DMS79 (cell line): ENCODE measurements around the gene DIS3L2.
"Not testable (repeated sequence)": the region's sequence is repeated elsewhere in the genome, so short reads cannot be mapped to it uniquely, and the experiment has no call there.

ENCODE experiments used
- DNase-seq: peaks from one replicate; lab custom pipeline; 2025; lab: John Stamatoyannopoulos, UW

DIS3L2 gene

DNA sequence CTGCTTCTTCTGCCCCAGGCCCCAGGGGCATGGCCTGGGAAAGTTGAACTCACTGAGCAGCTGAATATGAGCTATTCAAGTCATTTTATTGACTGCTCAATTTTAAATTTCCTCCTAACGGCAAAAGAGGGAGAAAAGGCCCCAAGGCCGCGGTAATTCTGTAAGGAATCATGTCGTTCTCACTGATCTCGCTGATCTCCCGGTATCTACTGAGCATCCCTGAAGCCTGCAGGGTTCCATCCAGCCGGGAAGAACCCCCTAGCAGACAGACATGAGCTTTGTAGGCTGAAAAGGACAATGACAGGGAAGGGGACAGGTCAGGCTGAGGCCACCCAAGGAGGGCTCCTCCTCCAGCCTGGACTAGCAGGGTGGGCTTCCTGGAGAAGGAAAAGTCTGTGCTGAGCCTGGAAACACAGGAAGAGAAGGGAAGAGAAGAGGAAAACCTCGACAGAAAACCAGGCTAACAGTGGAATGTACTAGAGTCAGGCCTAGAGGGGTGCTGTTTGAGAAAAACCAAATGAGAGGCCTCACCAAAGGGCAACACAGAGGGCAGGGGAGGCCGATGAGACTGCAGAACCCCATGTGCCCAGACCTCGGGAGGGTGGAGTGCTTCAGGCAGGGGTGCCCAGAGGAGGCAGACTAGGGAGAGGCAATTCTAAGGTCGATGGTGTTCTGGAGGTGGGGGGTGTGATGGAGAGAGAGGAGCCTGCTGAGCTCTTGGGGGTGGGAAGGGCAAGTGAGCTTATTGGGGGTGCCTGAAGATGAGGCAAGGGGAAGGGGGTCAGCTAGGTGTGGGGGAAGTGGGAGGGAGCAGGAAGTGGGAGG lies 32.4 kb upstream of the DIS3L2 start:
- DNase-seq = no peak

DNA sequence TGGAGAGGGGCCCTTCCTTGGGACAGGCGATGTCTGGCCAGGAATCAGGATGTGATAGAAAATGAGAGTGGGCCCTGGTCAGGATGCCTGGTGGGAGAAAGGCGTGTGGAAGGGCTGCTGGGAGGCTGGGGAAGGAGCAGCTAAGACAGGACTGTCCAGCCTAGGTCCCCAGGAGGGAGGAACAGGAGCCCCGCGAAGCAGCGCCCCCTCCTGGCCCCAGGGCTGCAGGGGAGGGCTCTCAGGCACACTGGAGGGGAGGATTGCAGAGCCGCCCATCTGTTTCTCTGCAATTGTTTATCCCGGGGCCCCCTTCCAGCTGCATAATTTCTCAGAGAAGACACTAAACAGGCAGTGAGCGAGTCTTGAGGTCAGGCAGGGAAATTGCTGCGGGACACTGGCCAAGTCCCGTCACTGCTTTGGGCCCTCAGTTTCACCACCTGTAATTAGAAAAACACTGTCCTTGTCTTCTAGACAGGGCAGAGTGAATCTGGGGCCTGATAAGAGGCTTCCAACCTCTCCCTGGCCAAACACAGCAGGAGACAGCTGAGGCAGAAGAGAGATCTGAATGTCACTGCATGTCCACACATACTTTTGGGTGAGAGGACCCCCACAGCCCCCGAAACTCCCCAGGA lies 31.4 kb upstream of the DIS3L2 start:
- DNase-seq = no peak

DNA sequence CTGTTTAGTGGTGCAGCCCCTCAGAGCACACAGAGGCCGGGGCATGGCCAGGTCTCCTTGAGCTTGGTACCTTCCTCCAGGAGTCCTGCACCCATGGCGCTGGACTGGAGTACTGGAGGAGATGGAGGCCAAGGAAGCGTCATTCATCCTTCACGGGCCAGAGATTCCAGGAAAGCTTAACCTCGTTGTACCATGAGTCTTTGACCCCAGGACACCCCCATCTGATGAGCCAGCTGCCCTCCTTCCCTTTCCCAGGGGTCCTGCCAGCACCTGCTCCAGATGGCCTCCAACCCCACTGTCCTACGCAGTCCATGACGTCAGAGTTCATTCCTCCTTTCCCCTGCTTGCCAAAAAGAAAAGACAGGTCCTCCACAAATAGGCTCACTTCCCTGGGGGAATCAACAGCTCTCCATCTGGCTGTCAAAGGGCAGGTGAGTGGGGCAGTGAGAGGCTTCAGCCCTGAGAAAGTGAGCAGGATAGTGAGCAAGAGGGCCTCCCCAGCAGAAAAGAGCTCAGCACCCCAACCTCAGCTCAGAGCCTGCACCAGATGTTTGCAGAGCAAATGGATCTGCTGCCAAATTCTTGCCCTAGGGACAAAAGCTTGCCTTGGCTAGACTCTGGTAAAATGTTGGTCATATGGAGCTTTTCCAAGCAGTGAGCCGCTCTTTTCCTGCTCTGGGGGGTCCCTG lies 30.8 kb upstream of the DIS3L2 start:
- no peak for DNase-seq

DNA sequence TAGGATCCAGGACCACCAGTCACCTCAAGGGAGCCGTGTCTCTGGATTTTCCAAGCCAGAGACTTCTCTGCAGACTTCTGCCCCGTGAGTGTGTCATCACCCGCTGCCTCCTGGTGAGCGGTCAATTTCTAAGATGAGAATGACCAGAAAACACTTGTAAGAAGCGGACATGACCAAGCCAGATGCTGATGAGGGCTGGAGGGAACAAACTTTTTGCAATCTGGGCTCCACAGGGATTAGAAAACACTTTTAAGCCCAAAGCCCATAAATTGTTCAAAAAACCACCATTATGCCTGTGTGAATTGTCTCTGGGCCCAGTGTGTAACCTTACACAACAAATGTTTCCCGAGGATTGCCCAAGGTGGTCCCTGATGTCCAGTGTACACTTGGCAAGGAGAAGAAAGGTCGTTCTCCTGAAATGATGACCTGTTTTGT lies 30.0 kb upstream of the DIS3L2 start:
- no peak for DNase-seq

DNA sequence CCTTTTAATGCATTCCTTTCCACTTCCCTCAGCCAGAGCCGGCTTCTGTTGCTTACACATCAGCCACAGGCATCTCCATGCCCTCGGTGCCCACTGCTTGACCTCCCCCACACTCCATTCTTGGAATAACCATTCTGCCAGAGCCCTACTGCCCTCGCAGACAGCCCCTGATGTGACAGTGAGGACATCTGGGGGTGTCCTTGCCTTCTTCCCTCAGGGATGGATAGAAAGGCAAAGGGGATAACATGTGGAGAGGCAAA lies 28.9 kb upstream of the DIS3L2 start:
- no peak for DNase-seq

DNA sequence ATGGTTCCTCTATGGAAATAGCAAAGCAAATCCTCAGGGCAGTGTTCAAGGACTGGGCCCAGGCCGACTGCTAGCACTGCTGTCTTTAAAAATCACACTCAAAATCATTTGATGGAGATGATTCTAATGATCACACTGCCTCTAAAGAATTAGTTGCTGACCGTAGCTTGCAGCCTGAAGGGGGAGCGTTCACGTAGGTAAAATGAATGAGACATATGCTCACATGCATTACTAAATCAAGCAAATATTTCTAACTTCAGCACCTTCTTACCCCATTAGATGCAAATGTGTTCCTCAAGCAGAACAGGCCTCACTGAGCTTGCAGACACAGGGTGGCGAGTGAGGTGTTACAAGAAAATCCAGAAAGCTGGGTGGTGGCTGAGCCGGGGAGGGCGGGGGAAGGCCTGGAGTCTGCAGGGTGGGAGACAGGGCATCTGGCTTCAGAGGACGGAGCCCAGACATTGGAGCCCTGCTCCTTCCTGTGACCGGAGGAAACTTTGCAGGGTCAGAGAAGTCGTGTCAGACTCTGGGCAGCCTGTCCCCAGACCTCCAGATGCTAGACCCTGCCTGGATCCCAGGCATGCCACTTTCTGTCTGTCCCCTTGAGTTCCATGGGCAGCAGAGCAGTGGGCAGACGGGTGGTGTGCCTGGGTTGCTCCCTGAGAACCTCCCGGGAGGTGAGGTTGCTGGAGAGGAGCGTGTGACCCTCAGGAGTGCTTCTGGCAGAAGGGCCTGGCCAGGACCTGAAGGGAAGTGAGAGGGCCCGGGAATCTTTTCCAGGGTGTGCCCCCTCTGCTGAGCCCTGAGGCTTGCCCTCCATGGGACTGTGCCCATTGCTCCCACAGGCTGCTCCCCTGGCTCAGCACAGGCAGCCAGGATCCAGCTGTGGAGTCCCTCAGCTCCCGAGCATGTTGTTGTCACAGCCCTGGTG lies 28.3 kb upstream of the DIS3L2 start:
- DNase-seq = no peak

DNA sequence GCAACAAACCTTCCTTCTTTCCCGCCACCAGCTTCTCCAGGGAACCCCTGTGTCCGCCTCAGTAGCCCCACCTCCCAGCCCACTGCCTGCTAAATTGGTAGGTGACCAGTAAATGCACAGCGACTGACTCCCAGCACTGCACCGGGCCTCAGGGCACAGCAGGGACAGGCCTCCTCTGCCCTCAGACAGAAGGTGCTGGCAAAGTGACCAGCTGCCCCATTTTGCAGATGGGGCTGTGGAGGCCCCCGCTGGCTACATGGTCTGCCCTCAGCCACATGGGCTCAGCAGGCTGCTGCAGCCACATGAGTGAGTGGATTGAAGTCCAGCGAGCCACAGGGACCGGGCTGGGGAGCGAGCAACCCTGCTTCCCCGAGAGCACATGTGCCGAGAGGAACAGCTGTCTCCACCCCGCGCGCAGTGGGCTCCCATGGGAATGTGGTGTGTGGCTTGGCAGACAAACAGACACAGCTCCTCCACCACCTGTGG lies 27.6 kb upstream of the DIS3L2 start:
- no peak for DNase-seq

DNA sequence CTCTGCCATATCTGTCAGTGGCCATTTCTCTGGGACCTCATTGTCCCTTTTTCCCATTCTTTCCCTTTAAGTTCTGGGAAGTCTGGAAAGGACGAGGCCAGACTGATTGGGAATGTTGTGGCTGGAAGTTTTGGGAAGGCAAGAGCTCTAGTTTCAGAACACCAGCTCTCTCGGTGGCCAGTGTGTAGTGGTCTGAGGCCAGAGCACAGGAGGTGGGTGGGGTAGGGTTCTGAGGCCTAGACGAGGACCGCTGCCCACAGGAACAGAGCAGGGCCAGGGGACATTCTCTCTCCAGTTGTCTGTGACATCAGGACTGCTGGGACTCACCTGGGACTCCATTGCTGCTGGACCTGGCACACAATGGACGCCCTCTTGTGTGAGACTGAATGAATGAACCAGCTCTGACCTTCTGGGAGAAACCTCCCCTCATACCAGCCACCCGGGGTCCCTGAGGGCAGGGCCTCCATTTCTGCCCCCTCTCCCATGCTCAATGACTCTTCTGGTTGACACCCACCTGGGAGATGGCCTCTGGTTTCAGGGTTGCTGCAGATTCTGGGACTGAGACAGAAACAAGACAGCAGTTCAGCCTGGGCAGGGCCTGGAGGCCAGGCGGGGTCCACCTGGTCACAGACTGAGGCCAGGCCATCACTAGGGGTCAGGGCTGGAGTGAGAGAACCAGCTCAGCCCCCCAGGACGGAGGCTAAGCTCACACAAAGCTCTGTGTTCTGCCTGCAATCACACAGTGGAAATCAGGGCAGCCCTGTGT lies 26.9 kb upstream of the DIS3L2 start:
- DNase-seq = no peak

DNA sequence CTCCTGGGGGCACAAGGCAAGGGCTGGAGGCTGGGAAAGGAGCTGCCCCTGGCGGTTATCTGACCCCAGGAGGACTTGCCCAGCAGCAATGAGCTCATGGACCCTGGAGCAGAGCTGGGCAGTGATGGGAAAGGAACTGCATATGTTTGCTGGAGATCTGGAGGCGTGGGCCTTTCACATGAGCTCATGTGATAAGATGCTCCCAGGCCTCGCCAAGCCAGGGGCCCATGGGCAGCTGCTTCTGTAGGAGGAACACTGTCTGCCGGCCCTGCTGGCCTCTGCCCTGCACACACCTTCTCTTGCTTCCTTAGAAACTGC lies 26.3 kb upstream of the DIS3L2 start:
- no peak for DNase-seq

DNA sequence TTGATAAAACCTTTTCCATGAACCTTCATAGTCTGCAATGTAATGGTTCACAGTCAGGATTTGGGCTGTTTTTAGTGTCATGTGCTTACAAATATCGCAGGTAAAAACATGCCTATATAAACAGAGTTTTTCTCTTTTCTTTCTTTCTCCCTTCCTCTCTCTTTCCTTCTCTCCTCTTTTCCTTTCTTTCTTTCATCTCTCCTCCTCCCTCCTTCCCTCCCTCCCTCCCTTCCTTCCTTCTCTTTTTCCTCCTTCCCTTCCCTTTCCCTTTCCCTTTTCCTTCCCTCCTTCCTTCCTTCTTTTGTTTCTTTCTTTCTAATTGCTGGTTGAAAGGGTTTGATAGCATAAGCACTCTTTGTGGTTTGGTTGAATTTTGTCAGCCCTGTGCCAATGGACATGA lies 25.7 kb upstream of the DIS3L2 start:
- no peak for DNase-seq

DNA sequence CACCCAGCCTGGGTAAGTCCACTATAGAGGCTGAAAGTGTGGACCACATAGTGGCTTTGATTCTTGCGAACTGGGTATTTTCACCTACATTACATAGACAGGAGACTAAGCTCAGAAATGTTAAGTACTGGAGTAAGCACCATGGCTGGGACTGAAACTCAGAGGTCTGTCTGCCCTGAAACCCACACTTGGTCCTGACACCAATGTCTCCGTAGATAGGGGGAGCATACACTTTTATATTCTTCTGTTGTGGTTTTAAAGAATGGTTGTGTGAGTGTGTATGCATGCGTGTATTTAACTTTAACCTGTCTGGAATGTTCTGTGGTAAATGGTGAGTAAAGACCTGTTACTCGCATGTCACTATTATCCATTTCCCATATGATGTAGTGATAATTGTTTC lies 25.0 kb upstream of the DIS3L2 start:
- no peak for DNase-seq

DNA sequence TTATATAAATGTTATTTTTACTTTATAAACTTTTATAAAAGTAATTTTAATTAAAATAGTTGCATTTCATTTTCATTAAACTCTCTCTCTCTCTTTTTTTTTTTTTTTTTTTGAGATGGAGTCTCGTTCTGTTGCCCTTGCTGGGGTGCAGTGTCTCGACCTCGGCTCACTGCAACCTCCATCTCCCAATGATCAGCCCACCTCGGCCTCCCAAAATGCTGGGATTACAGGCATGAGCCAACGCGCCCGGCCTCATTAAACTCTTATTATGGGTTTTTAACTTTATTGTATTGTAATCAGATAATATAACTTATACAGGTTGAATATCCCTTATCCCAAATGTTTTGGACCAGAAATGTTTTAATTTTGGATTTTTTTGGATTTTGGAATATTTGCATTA lies 24.5 kb upstream of the DIS3L2 start:
- DNase-seq = no peak

DNA sequence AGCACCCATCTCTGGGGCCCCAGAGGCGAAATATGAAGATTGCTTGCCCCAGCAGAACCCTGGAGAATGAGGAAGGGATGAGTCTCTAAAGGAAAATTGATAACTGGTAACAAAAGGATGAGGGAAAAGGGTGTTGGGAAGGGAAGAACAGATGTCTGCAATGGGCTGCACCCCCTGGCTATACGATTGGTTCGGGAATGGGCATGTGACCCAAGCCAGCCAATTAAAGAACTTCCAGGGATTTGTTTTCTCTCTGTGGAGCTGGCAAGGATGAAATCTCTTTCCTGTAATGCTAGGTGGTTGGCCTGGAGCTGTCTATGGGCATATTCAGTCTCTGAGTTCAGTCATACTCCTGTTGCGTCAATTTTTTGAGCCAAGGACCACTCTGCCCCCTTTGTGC lies 22.5 kb upstream of the DIS3L2 start:
- no peak for DNase-seq

DNA sequence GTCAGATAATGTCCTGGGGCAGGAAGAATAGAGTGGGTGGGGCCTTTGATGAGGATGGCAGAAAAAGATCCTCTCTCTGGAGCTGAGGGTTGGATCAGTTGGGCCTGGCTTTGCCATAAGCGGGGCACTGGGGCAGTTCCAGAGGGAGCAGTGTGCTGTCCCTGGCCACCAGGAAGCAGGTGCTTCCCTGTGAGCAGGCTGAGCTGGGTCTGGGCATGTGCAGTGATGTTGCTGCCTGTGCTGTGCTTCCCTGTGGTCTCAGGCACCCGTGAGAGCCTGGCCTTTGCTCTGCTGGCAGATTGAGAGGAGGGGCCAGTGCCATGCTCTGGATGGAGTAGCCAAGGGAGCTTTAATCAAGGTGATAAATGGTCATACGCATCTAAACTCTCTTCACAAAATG lies 20.7 kb upstream of the DIS3L2 start:
- DNase-seq = no peak

DNA sequence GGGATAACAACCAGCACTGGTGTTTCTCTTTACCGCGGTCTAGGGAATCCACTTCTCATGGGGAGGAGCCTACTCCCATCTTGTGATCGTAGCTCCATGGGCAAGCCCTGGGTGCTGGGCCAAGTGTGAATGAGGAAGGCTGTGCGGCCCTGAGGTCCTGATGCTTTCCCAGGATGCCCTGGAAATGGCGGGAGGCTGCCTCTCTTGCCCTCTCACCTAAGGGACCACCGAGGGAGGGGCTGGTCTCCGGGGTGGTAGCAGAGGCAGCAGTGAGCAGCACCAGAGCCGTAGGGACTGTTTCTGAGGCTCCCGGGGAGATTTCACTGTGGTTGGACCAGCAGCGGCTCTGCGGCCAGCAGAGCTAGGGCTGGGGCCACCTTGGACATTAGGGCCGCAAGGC lies 19.8 kb upstream of the DIS3L2 start:
- DNase-seq = no peak

DNA sequence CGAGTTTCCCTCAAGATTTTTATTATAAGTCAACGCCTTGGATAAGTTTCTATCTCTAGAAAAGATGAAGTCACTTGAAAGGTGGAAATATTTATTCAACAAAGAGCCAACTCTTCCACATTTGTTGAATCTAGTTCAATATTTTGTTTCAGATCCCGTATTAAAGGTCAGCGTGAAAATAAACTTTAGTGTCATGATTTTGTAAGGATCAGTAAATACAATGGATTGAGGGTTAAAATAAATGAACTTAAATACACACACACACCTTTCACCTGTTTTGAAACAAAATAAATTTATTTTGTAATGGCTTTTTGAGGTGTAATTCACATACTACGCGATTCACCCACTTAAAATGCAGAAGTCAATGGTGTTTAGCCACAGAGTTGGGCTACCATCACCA lies 19.3 kb upstream of the DIS3L2 start:
- no peak for DNase-seq

DNA sequence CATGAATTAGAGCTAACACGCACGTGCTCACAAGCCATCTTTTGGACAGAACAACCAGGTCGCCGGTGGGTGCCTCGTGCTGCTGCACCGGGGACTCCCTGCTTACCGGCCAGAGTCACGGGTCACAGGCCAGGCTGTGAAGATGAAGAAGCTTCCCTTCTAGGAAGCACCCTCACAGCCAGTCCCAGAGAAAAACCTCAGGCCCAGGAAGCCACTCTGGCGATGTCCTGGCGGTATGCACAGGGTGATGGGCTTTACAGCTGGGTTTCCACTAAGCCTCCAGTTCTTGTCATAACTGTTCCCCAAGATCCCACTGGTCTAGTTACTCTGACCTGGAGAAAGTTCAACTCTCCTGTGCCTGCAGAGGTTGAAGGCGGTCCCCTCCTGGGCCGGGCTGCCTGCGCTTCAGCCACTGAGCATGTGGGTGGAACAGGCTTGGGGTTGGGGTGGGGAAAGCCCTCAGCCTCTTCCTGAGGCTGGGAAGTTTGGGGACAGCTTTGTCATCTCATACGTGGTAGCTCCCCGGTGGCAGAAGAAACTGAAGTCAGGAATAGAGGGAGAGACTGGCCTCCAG lies 15.2 kb upstream of the DIS3L2 start:
- no peak for DNase-seq

DNA sequence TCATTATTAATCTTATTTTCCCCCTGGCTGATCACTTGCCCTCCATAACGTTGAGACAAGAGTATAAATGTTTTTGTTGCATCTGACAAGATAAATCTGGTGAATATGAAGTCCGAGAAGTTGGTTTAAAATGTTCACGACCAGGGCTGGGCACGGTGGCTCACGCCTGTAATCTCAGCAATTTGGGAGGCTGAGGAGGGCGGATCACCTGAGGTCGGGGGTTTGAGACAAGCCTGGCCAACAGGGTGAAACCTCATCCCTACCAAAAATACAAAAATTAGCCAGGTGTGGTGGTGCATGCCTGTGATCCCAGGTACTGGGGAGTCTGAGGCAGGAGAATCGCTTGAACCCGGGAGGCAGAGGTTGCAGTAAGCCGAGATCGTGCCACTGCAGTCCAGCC lies 14.4 kb upstream of the DIS3L2 start:
- not testable (repeated sequence) for DNase-seq

DNA sequence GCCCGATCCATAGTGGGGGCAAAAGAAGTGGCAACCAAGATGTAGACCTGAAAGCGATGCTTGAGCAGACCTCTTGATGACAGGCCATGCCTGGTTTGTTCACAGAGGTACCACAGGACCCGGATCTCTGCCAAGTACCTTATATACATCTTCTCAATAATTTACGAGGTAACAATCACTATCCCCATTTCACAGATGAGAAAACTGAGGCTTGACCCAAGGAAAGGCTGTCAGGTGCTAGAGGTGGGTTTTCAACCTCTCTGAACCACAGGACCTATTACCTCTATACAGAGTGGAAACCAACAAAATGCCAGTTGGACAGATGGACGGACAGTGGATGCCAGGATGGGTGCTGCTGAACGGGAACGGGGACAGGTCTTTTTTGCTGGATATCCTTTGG lies 13.8 kb upstream of the DIS3L2 start:
- no peak for DNase-seq

DNA sequence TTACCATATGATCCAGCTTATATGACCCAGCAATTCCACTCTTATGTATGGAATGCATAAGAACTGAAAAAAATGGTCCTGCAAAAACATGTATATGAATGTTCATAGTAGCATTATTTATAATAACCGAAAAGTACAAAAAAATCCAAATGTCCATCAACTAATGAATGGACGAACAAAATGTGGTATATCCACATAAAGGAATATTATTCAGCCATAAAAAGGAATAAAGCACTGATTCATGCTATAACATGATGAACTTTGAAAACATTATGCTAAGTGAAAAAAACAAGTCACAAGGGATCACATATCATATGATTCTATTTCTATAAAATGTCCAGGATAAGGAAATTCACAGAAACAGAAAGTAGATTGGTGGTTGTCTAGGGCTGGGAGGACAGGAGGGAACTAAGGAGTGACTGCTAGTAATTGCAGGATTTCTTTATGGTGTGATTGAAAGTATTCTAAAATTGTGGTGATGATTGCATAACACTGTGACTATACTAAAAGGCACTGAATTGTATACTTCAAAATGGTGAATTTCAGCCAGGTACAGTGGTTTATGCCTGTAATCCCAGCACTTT lies 10.0 kb upstream of the DIS3L2 start:
- no peak for DNase-seq
